ACC112 (cell line): ENCODE measurements around the gene SRBD1.

Source experiments
- H2AFZ ChIP-seq: fragments of 200-600 bp; sonication (generic); one replicate; pipeline ENCODE4 v1.6.0; 2017; ENCODE audit warnings: antibody characterized with exemption, low read length; ENCODE audit not compliant: unreplicated experiment
- H3K27ac ChIP-seq: fragments of 200-600 bp; sonication (generic); 2 replicates; pipeline ENCODE4 v1.5.1; 2014; ENCODE audit warnings: low read depth, mild to moderate bottlenecking, antibody characterized with exemption, low read length, moderate library complexity
- H3K27me3 ChIP-seq: fragments of 200-600 bp; sonication (generic); 2 replicates; pipeline ENCODE4 v1.6.1; 2014; ENCODE audit warnings: mild to moderate bottlenecking, antibody characterized with exemption, low read length, moderate library complexity, mixed read lengths; ENCODE audit not compliant: insufficient read depth
- H3K36me3 ChIP-seq: fragments of 200-600 bp; sonication (generic); 2 replicates; pipeline ENCODE4 v1.6.1; 2016; ENCODE audit warnings: mild to moderate bottlenecking, antibody characterized with exemption, low read length, moderate library complexity, mixed read lengths; ENCODE audit not compliant: insufficient read depth
- H3K4me1 ChIP-seq: fragments of 200-600 bp; sonication (generic); one replicate; pipeline ENCODE4 v1.6.1; 2016; ENCODE audit warnings: low read length, mixed read lengths; ENCODE audit not compliant: insufficient read depth, unreplicated experiment, control insufficient read depth
- H3K4me3 ChIP-seq: fragments of 200-600 bp; sonication (generic); 2 replicates; pipeline ENCODE4 v1.5.1; 2014; ENCODE audit warnings: mild to moderate bottlenecking, low read depth, low read length
- H3K79me2 ChIP-seq: fragments of 200-600 bp; sonication (generic); one replicate; pipeline ENCODE4 v1.6.0; 2016; ENCODE audit warnings: low read length; ENCODE audit not compliant: control insufficient read depth, unreplicated experiment, insufficient read depth

Gene SRBD1

GRCh38 chr2:45591073-45591472, 20.0 kb downstream of the SRBD1 start:
- peaks cover 18% of the 10 kb centered on the region for H3K4me1 ChIP-seq
- no peak overlapping the region for H3K27ac ChIP-seq
- H2AFZ ChIP-seq: no peak overlapping the region
- peaks cover 28% of the 10 kb centered on the region for H3K79me2 ChIP-seq
- no peak overlapping the region for H3K4me3 ChIP-seq
- H3K36me3 ChIP-seq: peaks cover 19% of the 10 kb centered on the region
- H3K27me3 ChIP-seq: no peaks in the 10 kb centered on the region

GRCh38 chr2:45588158-45588829, 22.8 kb downstream of the SRBD1 start:
- H3K79me2 ChIP-seq: peaks cover 17% of the 10 kb centered on the region
- H2AFZ ChIP-seq: no peak overlapping the region
- no peaks in the 10 kb centered on the region for H3K27me3 ChIP-seq

DNA sequence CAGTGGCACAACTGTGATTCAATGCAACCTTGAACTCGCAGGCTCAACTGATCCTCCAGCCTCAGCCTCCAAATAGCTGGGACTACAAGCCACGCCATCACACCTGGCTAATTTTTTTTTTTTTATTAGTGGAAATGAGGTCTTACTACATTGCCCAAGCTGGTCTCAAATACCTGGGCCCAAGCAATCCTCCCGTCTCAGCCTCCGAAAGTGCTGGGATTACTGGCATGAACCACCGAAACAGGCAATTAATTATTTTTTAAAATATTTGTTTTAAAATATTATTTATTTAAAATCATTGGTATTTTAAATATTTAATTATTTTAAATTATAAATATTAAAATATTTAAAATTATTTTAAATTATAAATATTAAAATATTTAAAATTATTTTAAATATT, 24.5 kb downstream of the SRBD1 start:
- Histone ChIP-seq H3K79me2 (peaks cover 10% of the 10 kb centered on the region), H3K36me3 (peaks cover 6% of the 10 kb centered on the region), H3K4me1 (peaks cover 13% of the 10 kb centered on the region), H3K4me3 (no peak overlapping the region), H2AFZ (no peak overlapping the region), H3K27me3 (no peaks in the 10 kb centered on the region), H3K27ac (no peak overlapping the region)

More at GRCh38 chr2:45588158-45588829, 22.8 kb downstream of the SRBD1 start:
- no peak overlapping the region for H3K27ac ChIP-seq
- H3K4me1 ChIP-seq: peaks cover 14% of the 10 kb centered on the region
- peaks cover 16% of the 10 kb centered on the region for H3K36me3 ChIP-seq
- H3K4me3 ChIP-seq: no peak overlapping the region

DNA sequence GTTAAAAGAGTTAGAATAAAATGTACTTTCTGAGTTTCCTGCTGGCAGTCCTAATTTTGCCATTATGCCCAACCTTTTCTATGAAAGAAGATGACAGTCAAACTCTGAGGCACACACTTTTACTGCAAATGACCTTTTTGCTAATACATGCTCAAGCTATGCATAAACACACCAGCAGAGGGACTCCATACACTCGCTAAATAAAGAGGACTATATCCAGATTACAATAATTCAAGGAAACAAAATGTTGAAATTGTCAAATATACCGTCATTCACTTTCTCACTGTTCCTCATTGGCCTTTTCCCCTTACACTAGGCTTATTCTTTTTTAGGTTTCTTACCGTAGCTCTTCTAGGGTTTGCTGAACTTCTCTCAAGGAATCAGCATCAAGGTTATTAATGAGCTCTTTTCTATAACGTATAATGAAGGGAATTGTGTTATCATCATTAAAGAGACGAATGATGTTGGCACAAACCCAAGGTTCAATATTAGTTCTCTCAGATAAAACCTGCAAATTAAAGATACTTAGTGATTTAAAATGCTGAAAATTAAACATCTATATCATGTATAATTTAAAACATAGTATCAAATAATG, 25.7 kb downstream of the SRBD1 start:
- H3K4me3 ChIP-seq: no peak overlapping the region; the same call in 1 of the 2 replicates
- H3K79me2 ChIP-seq: peaks cover 10% of the 10 kb centered on the region
- H3K27ac ChIP-seq: peak overlapping the region; percentile 18; the same call in 1 of the 2 replicates
- no peaks in the 10 kb centered on the region for H3K27me3 ChIP-seq
- peaks cover 7% of the 10 kb centered on the region for H3K4me1 ChIP-seq
- H3K36me3 ChIP-seq: peaks cover 5% of the 10 kb centered on the region
- H2AFZ ChIP-seq: no peak overlapping the region

GRCh38 chr2:45583977-45584376, 27.1 kb downstream of the SRBD1 start:
- Histone ChIP-seq H3K27me3 (no peaks in the 10 kb centered on the region), H3K27ac (no peak overlapping the region), H2AFZ (no peak overlapping the region), H3K36me3 (no peaks in the 10 kb centered on the region; the same call in 1 of the 2 replicates), H3K4me1 (peaks cover 9% of the 10 kb centered on the region), H3K4me3 (no peak overlapping the region), H3K79me2 (peaks cover 6% of the 10 kb centered on the region)

- Histone ChIP-seq H3K36me3 (no peaks in the 10 kb centered on the region), H3K4me1 (peaks cover 23% of the 10 kb centered on the region), H3K27ac (no peak overlapping the region), H3K79me2 (no peaks in the 10 kb centered on the region), H2AFZ (no peak overlapping the region), H3K4me3 (no peak overlapping the region), H3K27me3 (no peaks in the 10 kb centered on the region)
Observed at GRCh38 chr2:45582522-45582921, 28.5 kb downstream of the SRBD1 start.

DNA sequence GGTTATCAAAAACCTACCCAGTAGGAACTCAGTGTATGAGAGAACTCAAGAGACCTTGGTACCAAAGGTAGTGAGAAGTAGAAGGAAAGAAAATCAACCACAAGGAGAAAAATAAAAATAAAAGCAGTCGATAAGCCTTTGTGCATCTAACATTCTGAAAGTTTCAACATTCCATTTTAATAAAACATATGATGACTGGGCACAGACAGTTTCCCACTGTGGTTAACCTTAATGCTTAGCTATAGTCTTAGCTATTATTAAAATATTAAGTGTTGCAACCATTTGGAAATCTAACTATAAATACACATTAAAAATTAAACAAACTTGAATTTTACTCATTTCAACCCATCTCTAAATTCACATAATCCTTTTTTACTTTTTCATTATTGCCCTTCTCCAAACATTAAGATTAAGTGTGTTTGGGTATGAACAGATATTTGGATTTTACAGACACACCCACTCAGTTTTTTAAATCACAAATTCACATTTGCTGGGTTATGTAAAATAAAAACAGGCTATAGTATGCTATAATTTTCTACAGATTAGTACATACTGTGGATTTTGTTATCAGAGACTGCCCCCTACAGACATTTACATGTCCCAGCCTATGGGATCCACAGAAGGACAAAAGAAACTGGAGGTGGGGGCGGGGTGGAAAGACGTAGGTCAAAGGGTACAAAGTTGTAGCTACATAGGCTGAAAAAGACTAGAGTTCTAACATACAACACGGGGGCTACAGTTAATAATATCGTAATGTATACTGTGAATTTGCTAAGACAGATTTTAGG, 32.8 kb downstream of the SRBD1 start:
- Histone ChIP-seq H3K4me3 (peak overlapping the region; percentile 36; the same call in 1 of the 2 replicates), H3K79me2 (peaks cover 4% of the 10 kb centered on the region), H2AFZ (peak overlapping the region; percentile 42), H3K36me3 (peaks cover 19% of the 10 kb centered on the region; the same call in 1 of the 2 replicates), H3K27ac (peak overlapping the region; percentile 82), H3K4me1 (peaks cover 26% of the 10 kb centered on the region), H3K27me3 (no peaks in the 10 kb centered on the region)

DNA sequence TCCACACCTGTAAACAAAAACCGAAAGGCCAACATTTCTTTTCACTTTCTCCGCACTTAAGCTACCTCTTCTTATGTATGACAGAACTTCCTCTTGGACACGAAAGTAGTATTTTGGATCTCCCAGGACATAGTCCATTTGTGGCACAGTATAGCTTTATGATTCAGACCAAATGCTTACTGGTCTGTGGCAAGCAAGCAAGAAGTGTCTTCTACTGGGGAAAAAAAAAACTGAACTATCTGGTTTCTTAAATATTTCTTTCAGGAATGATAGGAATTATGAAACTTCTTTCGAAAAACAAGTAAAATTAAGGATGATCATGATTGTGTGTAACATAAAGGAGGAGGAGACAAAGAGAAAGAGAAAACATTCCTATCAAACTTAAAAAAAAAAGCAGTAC, 33.6 kb downstream of the SRBD1 start:
- peaks cover 27% of the 10 kb centered on the region for H3K36me3 ChIP-seq
- H3K4me1 ChIP-seq: peaks cover 29% of the 10 kb centered on the region
- H3K79me2 ChIP-seq: peaks cover 4% of the 10 kb centered on the region
- H3K4me3 ChIP-seq: peak overlapping the region; percentile 36; the same call in 1 of the 2 replicates
- H2AFZ ChIP-seq: no peak overlapping the region
- H3K27me3 ChIP-seq: no peaks in the 10 kb centered on the region
- H3K27ac ChIP-seq: peak overlapping the region; percentile 82

GRCh38 chr2:45575881-45576280, 35.2 kb downstream of the SRBD1 start:
- Histone ChIP-seq H3K36me3 (peaks cover 36% of the 10 kb centered on the region), H3K27ac (no peak overlapping the region), H3K79me2 (peaks cover 4% of the 10 kb centered on the region), H3K4me1 (peaks cover 36% of the 10 kb centered on the region), H2AFZ (no peak overlapping the region), H3K4me3 (no peak overlapping the region), H3K27me3 (no peaks in the 10 kb centered on the region)

DNA sequence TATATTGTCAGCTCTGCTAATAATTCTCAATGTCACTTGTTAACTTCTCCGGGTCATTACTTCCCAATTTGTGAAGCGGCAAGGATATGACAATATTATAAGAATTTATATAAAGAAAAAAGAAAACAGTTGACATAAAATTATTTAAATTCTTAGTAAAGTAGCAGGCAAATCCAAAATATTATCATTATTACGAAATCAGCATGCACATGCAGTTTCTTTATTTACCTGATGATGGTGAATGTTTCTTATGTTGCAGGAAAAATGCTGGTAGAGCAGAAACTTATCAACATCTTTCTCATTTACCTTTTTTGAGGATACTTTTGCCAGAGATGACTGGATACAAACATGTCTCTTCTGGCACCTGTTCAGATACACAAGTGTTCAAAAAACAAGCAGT, 38.1 kb downstream of the SRBD1 start:
- Histone ChIP-seq H3K79me2 (peaks cover 11% of the 10 kb centered on the region), H2AFZ (no peak overlapping the region), H3K27me3 (no peaks in the 10 kb centered on the region), H3K27ac (no peak overlapping the region), H3K4me1 (peaks cover 54% of the 10 kb centered on the region), H3K36me3 (peaks cover 37% of the 10 kb centered on the region), H3K4me3 (no peak overlapping the region)
